ENCODE results near the gene SPATA9.

DNA sequence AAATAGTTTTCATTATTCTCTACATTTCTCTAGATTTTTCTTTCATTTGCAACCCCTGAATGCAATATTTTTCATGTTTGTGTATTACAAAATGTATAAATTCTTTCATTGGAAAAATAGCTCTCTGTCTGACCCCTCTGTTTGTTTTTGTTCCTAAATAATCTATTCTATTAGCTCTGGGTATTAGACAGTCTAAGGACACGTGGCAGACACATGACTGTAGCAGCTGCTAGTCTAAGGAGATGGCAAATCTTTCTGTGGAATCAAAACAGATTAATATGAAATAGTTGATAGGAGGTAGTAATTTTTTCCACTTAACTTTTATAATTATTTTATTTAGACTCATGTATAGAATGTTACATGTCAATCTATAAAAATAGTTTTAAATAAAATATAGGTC, 21.4 kb upstream of the SPATA9 start:
- TF ChIP-seq POLR2AphosphoS5 (IDR thresholded peaks at IDR 0.05; ENCODE audit: borderline replicate concordance, low read depth, low read length) = no peak
- TF ChIP-seq EZH2 (IDR thresholded peaks at IDR 0.05) = no peak

Data from SK-N-MC (cell line).